ENCODE data around the gene P4HA2. TPM values are rescaled to one million over a fixed set of nuclear protein-coding genes. Genes with fewer than 3 reads are reported as not detected.
A peak's percentile ranks its signal among the peaks of the same experiment; 100 is the strongest.

P4HA2 gene
- polyA plus RNA-seq, 1 of the 3 experiments (the other 2 are of a cell fraction) = 67.2 TPM

GRCh38 chr5:132214491-132214890 lies 13.2 kb downstream of the P4HA2 start:
- TF ChIP-seq SIN3A (IDR thresholded peaks at IDR 0.05; ENCODE audit: borderline replicate concordance, low read depth, low read length) (no peak), EZH2phosphoT487 (IDR thresholded peaks at IDR 0.05; ENCODE audit: borderline replicate concordance, low read depth) (no peak), REST (IDR thresholded peaks at IDR 0.05; ENCODE audit: low read depth, low read length) (no peak), JUND (IDR thresholded peaks at IDR 0.05) (no peak), EP300 (IDR thresholded peaks at IDR 0.05; ENCODE audit: borderline replicate concordance in 1 of 2, low read depth in 1 of 2, low read length in 1 of 2) (no peak), MEF2A (IDR thresholded peaks at IDR 0.05; ENCODE audit: borderline replicate concordance, low read depth) (no peak)
- no peak overlapping the region for H3K4me3 ChIP-seq (ENCODE audit: low read depth in 2 of 2, low read length in 1 of 2)
- H2AFZ ChIP-seq (ENCODE audit: low read depth) = no peak overlapping the region
- H3K79me2 ChIP-seq (ENCODE audit: insufficient read depth) = 0 out of 2 replicates have a peak, but pooled peaks cover 2% of the 10 kb centered on the region
- H3K9ac ChIP-seq = no peak overlapping the region; the same call in 1 of the 2 replicates
- ChIA-PET CTCF (interaction anchor here (0.9 to 1.6 kb wide), 2 partner anchors 24 to 150 kb away, joined by 4 to 5 read pairs; no protein-coding TSS in a partner anchor), POLR2A (interaction anchor here (1.2 kb wide), 1 partner anchor 11 kb away, joined by 3 read pairs; no protein-coding TSS in a partner anchor)
- H3K9me2 ChIP-seq = no peaks in the 10 kb centered on the region
- peaks cover 20 to 24% of the 10 kb centered on the region in 2 experiments for H3K36me3 ChIP-seq (replicated peaks in 1 of 2; ENCODE audit: control insufficient read depth in 1 of 2, insufficient read depth in 2 of 2, low read length in 1 of 2)
- 0 out of 2 replicates have a peak overlapping the region, but pooled peaks have one; percentile 40 for H3K4me2 ChIP-seq
- no peak for DNase-seq
- H3F3A ChIP-seq (replicated peaks; ENCODE audit: insufficient read depth) = no peaks in the 10 kb centered on the region
- peak overlapping the region; percentile 76 to 77 for H3K27ac ChIP-seq (ENCODE audit: low read depth in 2 of 2, low read length in 1 of 2)
- H3K9me3 ChIP-seq = no peaks in the 10 kb centered on the region
- H4K20me1 ChIP-seq (ENCODE audit: insufficient read depth) = no peaks in the 10 kb centered on the region
- 96% methylated on average over 3 of the region's 4 CpGs for WGBS (ENCODE audit: low lambda C conversion rate)
- H3K4me1 ChIP-seq (ENCODE audit: control insufficient read depth in 1 of 2, insufficient read depth in 2 of 2, low read depth in 1 of 2, low read length in 1 of 2) = peaks cover 7 to 11% of the 10 kb centered on the region in 2 experiments; a peak in 3 of 4 replicates
- H3K27me3 ChIP-seq (ENCODE audit: insufficient read depth) = no peaks in the 10 kb centered on the region

DNA sequence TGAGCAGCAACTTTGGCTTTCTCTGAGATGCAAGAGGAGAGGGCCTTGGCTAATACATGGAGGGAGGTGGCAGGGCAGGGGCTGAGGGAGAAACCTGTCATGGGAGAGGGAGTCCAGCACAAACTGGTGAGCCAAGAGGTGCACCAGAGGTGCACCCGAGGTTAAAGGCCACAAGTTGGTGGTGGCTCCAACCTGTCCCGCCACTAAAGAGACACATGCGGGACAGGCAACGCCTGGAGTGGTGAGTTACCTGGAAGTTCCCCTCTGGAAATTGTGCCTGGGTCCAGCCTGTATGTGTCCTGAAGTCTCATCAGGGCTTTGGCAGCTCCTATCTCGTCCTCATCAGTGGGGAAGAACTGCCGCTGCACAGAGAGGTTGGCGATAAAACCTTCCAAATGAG lies 14.0 kb downstream of the P4HA2 start:
- TF ChIP-seq ELF1 (IDR thresholded peaks at IDR 0.05) (no peak), IRF3 (IDR thresholded peaks at IDR 0.05; ENCODE audit: low read depth, low read length) (no peak), FOSL2 (IDR thresholded peaks at IDR 0.05; ENCODE audit: borderline replicate concordance, low read depth) (no peak), USF2 (IDR thresholded peaks at IDR 0.05; ENCODE audit: borderline replicate concordance, low read depth, low read length) (no peak), MEF2A (IDR thresholded peaks at IDR 0.05; ENCODE audit: borderline replicate concordance, low read depth) (no peak), EP300 (IDR thresholded peaks at IDR 0.05; ENCODE audit: borderline replicate concordance in 1 of 2, low read depth in 1 of 2, low read length in 1 of 2) (no peak), RFX5 (IDR thresholded peaks at IDR 0.05; ENCODE audit: low read length) (no peak), RXRA (IDR thresholded peaks at IDR 0.05; ENCODE audit: borderline replicate concordance, low read depth) (no peak), SMC3 (IDR thresholded peaks at IDR 0.05; ENCODE audit: low read depth, low read length) (no peak), NRF1 (IDR thresholded peaks at IDR 0.05; ENCODE audit: low read depth, low read length) (no peak), RCOR1 (IDR thresholded peaks at IDR 0.05; ENCODE audit: low read length) (no peak), FOXM1 (IDR thresholded peaks at IDR 0.05; ENCODE audit: low read depth) (no peak), YY1 (IDR thresholded peaks at IDR 0.05; ENCODE audit: low read depth) (no peak)
- Histone ChIP-seq H3K4me2 (no peak overlapping the region), H3K4me3 (ENCODE audit: low read depth in 2 of 2, low read length in 1 of 2) (no peak overlapping the region), H2AFZ (ENCODE audit: low read depth) (no peak overlapping the region), H3K9me3 (no peaks in the 10 kb centered on the region), H3K27ac (ENCODE audit: low read depth in 2 of 2, low read length in 1 of 2) (no peak overlapping the region), H3K36me3 (replicated peaks in 1 of 2; ENCODE audit: control insufficient read depth in 1 of 2, insufficient read depth in 2 of 2, low read length in 1 of 2) (peaks cover 20 to 27% of the 10 kb centered on the region in 2 experiments), H3F3A (replicated peaks; ENCODE audit: insufficient read depth) (no peaks in the 10 kb centered on the region), H3K9ac (no peak overlapping the region), H3K4me1 (ENCODE audit: control insufficient read depth in 1 of 2, insufficient read depth in 2 of 2, low read depth in 1 of 2, low read length in 1 of 2) (peaks cover 7 to 11% of the 10 kb centered on the region in 2 experiments; a peak in 3 of 4 replicates), H4K20me1 (ENCODE audit: insufficient read depth) (no peaks in the 10 kb centered on the region), H3K79me2 (ENCODE audit: insufficient read depth) (no peaks in the 10 kb centered on the region), H3K27me3 (ENCODE audit: insufficient read depth) (no peaks in the 10 kb centered on the region), H3K9me2 (no peaks in the 10 kb centered on the region)
- ChIA-PET POLR2A (no interaction called here), CTCF (no interaction called here)
- 100% methylated on average over 1 of the region's 7 CpGs for WGBS (ENCODE audit: low lambda C conversion rate)
- DNase-seq = no peak

Data from SK-N-SH (cell line).